ENCODE data around the gene ECI2.

ECI2 gene

GRCh38 chr6:4134841-4135664 lies at the start of gene ECI2:
TSS of gene ECI2 (minus strand) at chr6:4135575. CDS start at chr6:4135560, 15 bp downstream.
- DNase-seq, result no peak
- H3K4me3 Mint-ChIP-seq, result peak within 1 kb of the TSS; percentile 86
- peaks cover 58% of the 10 kb centered on the region for H3K4me1 Mint-ChIP-seq (ENCODE audit: low read depth)
- H3K27ac Mint-ChIP-seq, result peak within 1 kb of the TSS; percentile 90
- H3K9me3 Mint-ChIP-seq, result no peaks in the 10 kb centered on the region
- peaks cover 38% of the 10 kb centered on the region for H3K36me3 Mint-ChIP-seq (ENCODE audit: low read depth)
- H3K27me3 Mint-ChIP-seq, result no peaks in the 10 kb centered on the region

- no peak for DNase-seq
- H3K4me1 Mint-ChIP-seq (ENCODE audit: low read depth), result peaks cover 11% of the 10 kb centered on the region
- no peak overlapping the region for H3K27ac Mint-ChIP-seq
- no peaks in the 10 kb centered on the region for H3K36me3 Mint-ChIP-seq (ENCODE audit: low read depth)
- H3K4me3 Mint-ChIP-seq, result no peak overlapping the region
- H3K27me3 Mint-ChIP-seq, result peaks cover 33% of the 10 kb centered on the region
- H3K9me3 Mint-ChIP-seq, result peaks cover 6% of the 10 kb centered on the region
Measured at GRCh38 chr6:4180652-4181255, 45.4 kb upstream of the ECI2 start.

DNA sequence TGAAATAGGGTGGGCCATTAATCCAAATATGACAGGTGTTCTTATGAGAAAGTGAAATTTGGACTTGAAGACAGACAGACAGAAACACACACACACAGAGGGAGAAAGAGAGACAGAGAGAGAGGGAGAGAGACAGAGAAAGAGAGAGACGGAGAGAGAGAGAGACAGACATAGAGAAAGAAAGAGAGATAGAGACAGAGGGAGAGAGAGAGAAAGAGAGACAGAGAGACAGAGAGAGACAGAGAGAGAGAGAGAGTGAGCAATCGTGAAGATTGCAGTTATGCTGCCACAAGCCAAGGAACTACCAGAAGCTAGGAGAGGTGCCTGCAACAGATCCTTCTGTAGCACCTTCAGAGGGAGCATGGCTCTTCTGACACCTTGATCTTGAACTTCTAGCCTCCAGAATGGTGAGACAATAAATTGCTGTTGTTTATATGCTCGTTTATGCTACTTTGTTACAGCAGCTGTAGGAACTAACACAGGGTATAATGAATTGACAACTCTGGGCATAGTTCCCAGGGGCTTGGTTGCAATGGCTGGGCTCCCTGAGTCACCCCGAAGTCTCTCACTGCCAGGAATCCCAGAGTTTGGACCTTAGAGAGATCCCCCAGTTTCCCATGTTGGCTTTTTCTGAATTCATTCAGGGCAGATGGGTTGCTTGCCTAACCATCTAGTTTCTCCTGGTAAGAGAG lies 44.7 kb upstream of the ECI2 start:
- DNase-seq, result no peak
- Mint-ChIP-seq H3K4me3 (no peak overlapping the region), H3K27ac (no peak overlapping the region), H3K4me1 (ENCODE audit: low read depth) (peaks cover 5% of the 10 kb centered on the region), H3K36me3 (ENCODE audit: low read depth) (no peaks in the 10 kb centered on the region), H3K9me3 (peaks cover 5% of the 10 kb centered on the region), H3K27me3 (peaks cover 33% of the 10 kb centered on the region)

DNA sequence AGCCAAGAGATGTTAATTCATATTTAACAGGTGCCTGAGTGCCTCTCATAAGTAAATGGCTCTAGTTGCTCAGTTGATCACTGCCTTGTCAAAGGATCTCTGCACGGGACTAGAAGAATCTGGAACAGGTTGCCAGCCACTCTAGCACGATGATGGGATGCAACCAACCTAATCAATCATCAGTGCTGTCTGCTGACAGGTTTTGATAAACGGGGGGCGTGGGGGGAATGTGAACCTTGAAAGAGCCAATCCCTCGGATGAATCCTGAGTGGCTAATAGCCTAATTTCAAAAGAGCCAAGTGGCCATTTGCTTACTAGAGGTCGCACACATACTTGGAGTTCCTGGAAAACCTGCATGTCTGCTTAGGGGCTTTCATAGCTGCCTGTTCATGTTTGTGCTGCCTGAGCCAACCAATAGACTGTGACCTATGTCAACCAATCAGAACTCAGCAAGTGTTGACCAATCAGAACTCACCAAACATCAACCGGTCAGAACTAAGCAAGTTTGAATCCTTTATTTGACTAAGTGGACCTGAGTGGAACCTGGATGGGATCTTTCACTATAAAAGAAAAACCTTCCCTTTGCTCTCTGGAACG lies 43.5 kb upstream of the ECI2 start:
- no peak overlapping the region for H3K4me3 Mint-ChIP-seq
- H3K27ac Mint-ChIP-seq, result no peak overlapping the region
- no peak for DNase-seq
- H3K9me3 Mint-ChIP-seq, result no peaks in the 10 kb centered on the region
- no peaks in the 10 kb centered on the region for H3K4me1 Mint-ChIP-seq (ENCODE audit: low read depth)
- H3K36me3 Mint-ChIP-seq (ENCODE audit: low read depth), result no peaks in the 10 kb centered on the region
- H3K27me3 Mint-ChIP-seq, result peaks cover 32% of the 10 kb centered on the region

DNA sequence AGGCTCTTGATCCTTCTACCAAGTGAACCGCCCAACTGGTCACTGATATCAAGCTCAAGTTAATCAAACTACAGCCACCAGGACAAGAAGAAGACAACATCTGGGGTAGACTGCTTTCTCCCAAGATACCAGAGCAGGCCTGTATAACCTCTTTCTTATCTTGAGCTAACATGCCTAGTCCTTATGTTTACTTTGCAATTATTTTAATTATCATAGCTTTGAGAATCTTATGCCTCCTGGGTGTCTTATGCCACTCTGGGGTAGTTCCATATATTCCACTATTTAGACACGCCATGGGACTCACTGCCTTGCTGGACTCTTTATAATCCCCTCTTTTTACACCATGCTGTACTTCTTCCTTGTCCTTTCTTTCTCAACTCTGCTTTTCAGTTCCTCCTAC lies 41.5 kb upstream of the ECI2 start:
- no peaks in the 10 kb centered on the region for H3K36me3 Mint-ChIP-seq (ENCODE audit: low read depth)
- peaks cover 32% of the 10 kb centered on the region for H3K27me3 Mint-ChIP-seq
- no peak overlapping the region for H3K27ac Mint-ChIP-seq
- H3K9me3 Mint-ChIP-seq, result no peaks in the 10 kb centered on the region
- H3K4me1 Mint-ChIP-seq (ENCODE audit: low read depth), result no peaks in the 10 kb centered on the region
- DNase-seq, result no peak
- H3K4me3 Mint-ChIP-seq, result no peak overlapping the region

- DNase-seq, result no peak
- H3K9me3 Mint-ChIP-seq, result no peaks in the 10 kb centered on the region
- H3K4me3 Mint-ChIP-seq, result no peak overlapping the region
- H3K4me1 Mint-ChIP-seq (ENCODE audit: low read depth), result no peaks in the 10 kb centered on the region
- no peaks in the 10 kb centered on the region for H3K36me3 Mint-ChIP-seq (ENCODE audit: low read depth)
- H3K27ac Mint-ChIP-seq, result no peak overlapping the region
- peaks cover 18% of the 10 kb centered on the region for H3K27me3 Mint-ChIP-seq
Measured at GRCh38 chr6:4174042-4174441, 38.7 kb upstream of the ECI2 start.

DNA sequence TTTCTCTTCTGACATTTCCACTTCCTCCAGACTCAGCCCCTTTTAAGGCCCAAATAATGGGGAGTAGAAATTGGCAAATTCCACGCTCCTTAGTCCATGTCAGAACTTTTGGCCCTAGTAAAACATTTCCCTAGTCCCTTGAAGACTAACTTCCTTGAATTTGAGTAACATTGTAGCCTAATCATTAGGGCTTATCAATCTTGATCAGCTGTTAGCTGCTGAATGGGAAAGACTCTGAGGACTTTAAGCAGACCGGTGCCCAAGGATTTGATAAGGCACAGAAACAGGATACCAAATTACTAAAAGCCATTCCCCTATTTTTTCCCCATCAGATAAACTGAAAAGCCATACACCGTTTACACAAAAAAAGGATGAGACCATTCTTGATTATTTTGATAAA lies 37.0 kb upstream of the ECI2 start:
- no peak for DNase-seq
- Mint-ChIP-seq H3K4me3 (no peak overlapping the region), H3K27ac (no peak overlapping the region), H3K4me1 (ENCODE audit: low read depth) (no peaks in the 10 kb centered on the region), H3K27me3 (peaks cover 10% of the 10 kb centered on the region), H3K9me3 (no peaks in the 10 kb centered on the region), H3K36me3 (ENCODE audit: low read depth) (no peaks in the 10 kb centered on the region)

DNA sequence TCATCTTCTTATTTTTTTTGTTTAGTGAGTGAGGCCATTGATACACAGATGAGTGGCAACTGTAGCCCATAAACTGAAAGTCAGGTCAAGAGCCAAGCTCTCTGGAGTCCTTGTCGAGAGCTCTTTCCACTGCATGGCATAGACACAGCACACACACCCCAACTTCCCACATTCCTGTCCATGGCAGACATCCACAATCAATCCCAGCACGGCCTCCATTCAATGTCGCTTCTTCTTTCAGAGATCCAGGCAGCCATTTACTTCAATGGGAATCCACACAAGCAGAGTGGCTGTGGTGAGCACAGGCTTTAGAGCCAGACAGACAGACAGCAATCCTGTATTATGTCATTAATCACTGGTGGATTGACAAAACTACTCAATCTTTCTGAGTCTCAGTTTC lies 34.9 kb upstream of the ECI2 start:
- H3K36me3 Mint-ChIP-seq (ENCODE audit: low read depth), result no peaks in the 10 kb centered on the region
- H3K9me3 Mint-ChIP-seq, result no peaks in the 10 kb centered on the region
- H3K4me1 Mint-ChIP-seq (ENCODE audit: low read depth), result no peaks in the 10 kb centered on the region
- H3K4me3 Mint-ChIP-seq, result no peak overlapping the region
- DNase-seq, result no peak
- no peak overlapping the region for H3K27ac Mint-ChIP-seq
- H3K27me3 Mint-ChIP-seq, result peaks cover 7% of the 10 kb centered on the region

DNA sequence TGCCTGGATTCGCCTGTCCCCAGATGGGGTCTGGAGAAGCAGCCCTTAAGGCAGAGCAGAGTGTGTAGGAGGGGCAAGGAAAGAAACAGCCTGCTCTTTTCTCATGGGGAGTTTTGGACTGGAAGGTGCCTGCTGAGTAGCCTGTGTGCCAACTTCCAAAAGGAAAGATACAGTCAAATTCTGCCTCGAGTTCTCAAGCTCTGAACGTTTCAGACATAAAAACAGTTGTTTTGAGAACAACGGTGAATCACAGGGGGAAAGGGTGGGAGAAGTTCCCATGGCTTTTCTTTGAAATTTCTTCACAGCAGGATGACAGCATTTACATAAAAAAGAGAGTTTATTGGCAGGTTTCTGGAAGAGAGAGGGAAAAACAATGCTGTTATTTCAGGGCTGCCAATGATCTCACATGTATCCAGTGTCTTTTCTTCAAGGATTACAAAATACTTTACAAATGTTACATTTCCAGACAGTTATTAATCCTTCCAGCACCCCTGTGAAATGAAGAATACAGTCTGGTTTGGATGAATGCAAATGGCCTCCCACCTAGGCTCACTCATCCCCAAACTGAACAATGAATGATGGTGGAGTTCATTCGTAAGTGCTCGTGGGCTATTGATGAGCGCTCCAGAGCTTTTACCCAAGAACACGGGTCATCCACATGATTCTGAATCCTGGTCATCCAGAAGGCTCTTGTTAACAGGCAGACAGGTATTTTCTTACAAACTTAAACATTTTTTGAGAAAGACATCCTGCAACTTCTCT lies 33.8 kb upstream of the ECI2 start:
- H3K36me3 Mint-ChIP-seq (ENCODE audit: low read depth), result no peaks in the 10 kb centered on the region
- H3K4me1 Mint-ChIP-seq (ENCODE audit: low read depth), result no peaks in the 10 kb centered on the region
- H3K9me3 Mint-ChIP-seq, result no peaks in the 10 kb centered on the region
- no peak overlapping the region for H3K4me3 Mint-ChIP-seq
- peaks cover 4% of the 10 kb centered on the region for H3K27me3 Mint-ChIP-seq
- DNase-seq, result no peak
- no peak overlapping the region for H3K27ac Mint-ChIP-seq

- Mint-ChIP-seq H3K4me1 (ENCODE audit: low read depth) (no peaks in the 10 kb centered on the region), H3K9me3 (no peaks in the 10 kb centered on the region)
- DNase-seq, result no peak
Measured at GRCh38 chr6:4167833-4168232, 32.5 kb upstream of the ECI2 start.

GRCh38 chr6:4167123-4167522 lies 31.7 kb upstream of the ECI2 start:
- Mint-ChIP-seq H3K4me1 (ENCODE audit: low read depth) (no peaks in the 10 kb centered on the region), H3K27me3 (peaks cover 4% of the 10 kb centered on the region), H3K36me3 (ENCODE audit: low read depth) (no peaks in the 10 kb centered on the region), H3K4me3 (no peak overlapping the region), H3K27ac (no peak overlapping the region), H3K9me3 (no peaks in the 10 kb centered on the region)
- no peak for DNase-seq

More at GRCh38 chr6:4167833-4168232, 32.5 kb upstream of the ECI2 start:
- Mint-ChIP-seq H3K4me3 (no peak overlapping the region), H3K27ac (no peak overlapping the region), H3K27me3 (peaks cover 4% of the 10 kb centered on the region), H3K36me3 (ENCODE audit: low read depth) (no peaks in the 10 kb centered on the region)

GRCh38 chr6:4164456-4164855 lies 29.1 kb upstream of the ECI2 start:
- no peaks in the 10 kb centered on the region for H3K36me3 Mint-ChIP-seq (ENCODE audit: low read depth)
- H3K9me3 Mint-ChIP-seq, result no peaks in the 10 kb centered on the region
- no peak overlapping the region for H3K4me3 Mint-ChIP-seq
- peaks cover 8% of the 10 kb centered on the region for H3K27me3 Mint-ChIP-seq
- no peak for DNase-seq
- H3K27ac Mint-ChIP-seq, result no peak overlapping the region
- H3K4me1 Mint-ChIP-seq (ENCODE audit: low read depth), result no peaks in the 10 kb centered on the region

DNA sequence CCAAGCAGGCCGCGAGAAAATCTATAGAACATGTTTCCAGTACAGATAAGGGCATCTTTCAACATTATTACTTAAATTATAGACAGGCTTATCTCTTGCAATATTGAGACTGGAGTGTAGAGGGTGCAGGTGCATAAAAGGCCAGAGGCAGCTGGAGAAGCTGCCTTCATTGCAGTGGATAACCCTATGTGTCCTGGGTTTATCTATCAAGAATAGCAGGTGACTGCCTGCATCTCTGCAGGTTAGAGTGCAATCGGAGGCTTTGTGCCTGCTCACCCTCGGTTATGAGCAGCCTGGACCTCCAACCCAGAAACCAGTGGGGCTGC lies 28.7 kb upstream of the ECI2 start:
- no peak for DNase-seq
- no peak overlapping the region for H3K4me3 Mint-ChIP-seq
- no peaks in the 10 kb centered on the region for H3K36me3 Mint-ChIP-seq (ENCODE audit: low read depth)
- no peaks in the 10 kb centered on the region for H3K9me3 Mint-ChIP-seq
- peaks cover 8% of the 10 kb centered on the region for H3K27me3 Mint-ChIP-seq
- no peak overlapping the region for H3K27ac Mint-ChIP-seq
- no peaks in the 10 kb centered on the region for H3K4me1 Mint-ChIP-seq (ENCODE audit: low read depth)

- DNase-seq, result no peak
- Mint-ChIP-seq H3K4me3 (no peak overlapping the region), H3K36me3 (ENCODE audit: low read depth) (no peaks in the 10 kb centered on the region), H3K27ac (no peak overlapping the region), H3K27me3 (peaks cover 6% of the 10 kb centered on the region), H3K9me3 (no peaks in the 10 kb centered on the region), H3K4me1 (ENCODE audit: low read depth) (no peaks in the 10 kb centered on the region)
Measured at GRCh38 chr6:4163408-4164116, 28.2 kb upstream of the ECI2 start.

All from activated T-cell treated with anti-CD3 and anti-CD28 coated beads, Interleukin-2, amount 50 U/mL, for 24 hours (primary cell).